ENCODE data around the gene BTBD1.

DNA sequence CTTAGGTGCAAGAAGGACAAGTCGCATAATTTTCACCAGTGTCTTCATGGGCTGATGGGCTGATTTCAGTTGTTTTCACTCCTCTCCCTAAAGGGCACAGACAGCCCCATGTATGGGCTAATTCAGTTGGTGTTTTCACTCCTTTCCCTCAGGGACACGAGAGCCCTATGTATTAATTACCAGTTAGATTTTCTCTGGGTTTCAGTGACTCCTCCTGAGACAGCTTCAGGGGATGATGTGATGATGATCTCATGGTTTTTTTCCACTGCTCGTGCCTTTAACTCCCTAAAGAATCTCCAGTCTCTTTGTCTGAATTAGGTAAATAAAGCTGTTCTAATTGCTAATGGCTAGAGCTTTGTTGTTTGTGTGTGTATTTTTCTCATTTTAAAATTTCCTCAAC lies 71.1 kb downstream of the BTBD1 start:
- TF ChIP-seq, protein P1, sequence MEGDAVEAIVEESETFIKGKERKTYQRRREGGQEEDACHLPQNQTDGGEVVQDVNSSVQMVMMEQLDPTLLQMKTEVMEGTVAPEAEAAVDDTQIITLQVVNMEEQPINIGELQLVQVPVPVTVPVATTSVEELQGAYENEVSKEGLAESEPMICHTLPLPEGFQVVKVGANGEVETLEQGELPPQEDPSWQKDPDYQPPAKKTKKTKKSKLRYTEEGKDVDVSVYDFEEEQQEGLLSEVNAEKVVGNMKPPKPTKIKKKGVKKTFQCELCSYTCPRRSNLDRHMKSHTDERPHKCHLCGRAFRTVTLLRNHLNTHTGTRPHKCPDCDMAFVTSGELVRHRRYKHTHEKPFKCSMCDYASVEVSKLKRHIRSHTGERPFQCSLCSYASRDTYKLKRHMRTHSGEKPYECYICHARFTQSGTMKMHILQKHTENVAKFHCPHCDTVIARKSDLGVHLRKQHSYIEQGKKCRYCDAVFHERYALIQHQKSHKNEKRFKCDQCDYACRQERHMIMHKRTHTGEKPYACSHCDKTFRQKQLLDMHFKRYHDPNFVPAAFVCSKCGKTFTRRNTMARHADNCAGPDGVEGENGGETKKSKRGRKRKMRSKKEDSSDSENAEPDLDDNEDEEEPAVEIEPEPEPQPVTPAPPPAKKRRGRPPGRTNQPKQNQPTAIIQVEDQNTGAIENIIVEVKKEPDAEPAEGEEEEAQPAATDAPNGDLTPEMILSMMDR (IDR thresholded peaks at IDR 0.05): no peak
- no peak for TF ChIP-seq POLR2A (IDR thresholded peaks at IDR 0.05)
